ENCODE results near the gene VAV2. TPM values are rescaled to one million over a fixed set of nuclear protein-coding genes. Genes with fewer than 3 reads are reported as not detected.
"Not testable (repeated sequence)": the region's sequence is repeated elsewhere in the genome, so short reads cannot be mapped to it uniquely, and the experiment has no call there.

Gene VAV2
- total RNA-seq, 1 experiment from 2014 or later, result 28.0 TPM

GRCh38 chr9:133759946-133760345, 232.2 kb downstream of the VAV2 start:
- Histone ChIP-seq H3K36me3 (peaks cover 10% of the 10 kb centered on the region; the same call in 1 of the 2 replicates), H3K27ac (no peak overlapping the region), H3K4me1 (no peaks in the 10 kb centered on the region), H3K4me3 (no peak overlapping the region), H3K9me3 (replicated peaks) (no peaks in the 10 kb centered on the region), H3K27me3 (no peaks in the 10 kb centered on the region)
- peak in 1 of 2 experiments; percentile 2 for DNase-seq

GRCh38 chr9:133759146-133759900, 232.8 kb downstream of the VAV2 start:
- Histone ChIP-seq H3K36me3 (peaks cover 9% of the 10 kb centered on the region; the same call in 1 of the 2 replicates), H3K4me3 (no peak overlapping the region), H3K4me1 (no peaks in the 10 kb centered on the region), H3K27me3 (no peaks in the 10 kb centered on the region), H3K27ac (no peak overlapping the region), H3K9me3 (replicated peaks) (no peaks in the 10 kb centered on the region)
- DNase-seq, result peak in 1 of 2 experiments; percentile 7

GRCh38 chr9:133758228-133758627, 233.9 kb downstream of the VAV2 start:
- Histone ChIP-seq H3K4me3 (no peak overlapping the region), H3K4me1 (no peaks in the 10 kb centered on the region), H3K27me3 (no peaks in the 10 kb centered on the region), H3K9me3 (replicated peaks) (no peaks in the 10 kb centered on the region), H3K27ac (no peak overlapping the region), H3K36me3 (peaks cover 3% of the 10 kb centered on the region; the same call in 1 of the 2 replicates)
- DNase-seq, result peak in 1 of 2 experiments; percentile 3

GRCh38 chr9:133754688-133755227, 237.4 kb downstream of the VAV2 start:
- no peaks in the 10 kb centered on the region for H3K9me3 ChIP-seq (replicated peaks)
- no peaks in the 10 kb centered on the region for H3K27me3 ChIP-seq
- H3K4me3 ChIP-seq, result no peak overlapping the region
- H3K36me3 ChIP-seq, result no peaks in the 10 kb centered on the region
- no peak overlapping the region for H3K27ac ChIP-seq
- no peaks in the 10 kb centered on the region for H3K4me1 ChIP-seq
- DNase-seq, result peak in 1 of 2 experiments; percentile 2

GRCh38 chr9:133754187-133754586, 237.9 kb downstream of the VAV2 start:
- Histone ChIP-seq H3K27me3 (no peaks in the 10 kb centered on the region), H3K36me3 (no peaks in the 10 kb centered on the region), H3K27ac (no peak overlapping the region), H3K4me1 (no peaks in the 10 kb centered on the region), H3K9me3 (replicated peaks) (no peaks in the 10 kb centered on the region), H3K4me3 (no peak overlapping the region)
- DNase-seq, result no peak

GRCh38 chr9:133752739-133753446, 239.2 kb downstream of the VAV2 start:
- H3K4me3 ChIP-seq, result no peak overlapping the region
- no peak overlapping the region for H3K27ac ChIP-seq
- no peaks in the 10 kb centered on the region for H3K4me1 ChIP-seq
- no peak for DNase-seq
- H3K27me3 ChIP-seq, result no peaks in the 10 kb centered on the region
- 0 out of 2 replicates have a peak, but pooled peaks cover 3% of the 10 kb centered on the region for H3K9me3 ChIP-seq (replicated peaks)
- no peaks in the 10 kb centered on the region for H3K36me3 ChIP-seq

GRCh38 chr9:133750982-133751649, 241.0 kb downstream of the VAV2 start:
- H3K4me3 ChIP-seq, result no peak overlapping the region
- DNase-seq, result no peak
- no peak overlapping the region for H3K27ac ChIP-seq
- H3K9me3 ChIP-seq (replicated peaks), result 0 out of 2 replicates have a peak, but pooled peaks cover 3% of the 10 kb centered on the region
- H3K4me1 ChIP-seq, result no peaks in the 10 kb centered on the region
- H3K27me3 ChIP-seq, result no peaks in the 10 kb centered on the region
- H3K36me3 ChIP-seq, result no peaks in the 10 kb centered on the region

GRCh38 chr9:133747309-133747708, 244.8 kb downstream of the VAV2 start:
- 0 out of 2 replicates have a peak, but pooled peaks cover 3% of the 10 kb centered on the region for H3K9me3 ChIP-seq (replicated peaks)
- no peak for DNase-seq
- no peaks in the 10 kb centered on the region for H3K36me3 ChIP-seq

GRCh38 chr9:133744528-133744927, 247.6 kb downstream of the VAV2 start:
- H3K27ac ChIP-seq; H3K4me3 ChIP-seq; H3K4me1 ChIP-seq; H3K9me3 ChIP-seq (replicated peaks); H3K27me3 ChIP-seq; DNase-seq; H3K36me3 ChIP-seq: not testable (repeated sequence)

More at GRCh38 chr9:133747309-133747708, 244.8 kb downstream of the VAV2 start:
- no peaks in the 10 kb centered on the region for H3K27me3 ChIP-seq
- no peaks in the 10 kb centered on the region for H3K4me1 ChIP-seq
- H3K4me3 ChIP-seq, result no peak overlapping the region
- H3K27ac ChIP-seq, result no peak overlapping the region

GRCh38 chr9:133742849-133743444, 249.2 kb downstream of the VAV2 start:
- DNase-seq, result peak; percentile 85 to 93
- no peak overlapping the region for H3K27ac ChIP-seq
- no peaks in the 10 kb centered on the region for H3K27me3 ChIP-seq
- no peaks in the 10 kb centered on the region for H3K9me3 ChIP-seq (replicated peaks)
- H3K4me3 ChIP-seq, result no peak overlapping the region
- peaks cover 8% of the 10 kb centered on the region; the same call in 1 of the 2 replicates for H3K4me1 ChIP-seq
- H3K36me3 ChIP-seq, result no peaks in the 10 kb centered on the region

GRCh38 chr9:133742251-133742650, 249.9 kb downstream of the VAV2 start:
- Histone ChIP-seq H3K9me3 (replicated peaks) (no peaks in the 10 kb centered on the region), H3K4me3 (no peak overlapping the region), H3K36me3 (no peaks in the 10 kb centered on the region), H3K4me1 (peaks cover 9% of the 10 kb centered on the region; the same call in 1 of the 2 replicates), H3K27me3 (no peaks in the 10 kb centered on the region), H3K27ac (no peak overlapping the region)
- no peak for DNase-seq

GRCh38 chr9:133741716-133742115, 250.4 kb downstream of the VAV2 start:
- H3K27me3 ChIP-seq, result no peaks in the 10 kb centered on the region
- peaks cover 13% of the 10 kb centered on the region; the same call in 1 of the 2 replicates for H3K4me1 ChIP-seq
- no peaks in the 10 kb centered on the region for H3K9me3 ChIP-seq (replicated peaks)
- H3K4me3 ChIP-seq, result no peak overlapping the region
- DNase-seq, result no peak
- no peaks in the 10 kb centered on the region for H3K36me3 ChIP-seq
- no peak overlapping the region for H3K27ac ChIP-seq

- no peaks in the 10 kb centered on the region for H3K9me3 ChIP-seq (replicated peaks)
- no peaks in the 10 kb centered on the region for H3K27me3 ChIP-seq
Observed at GRCh38 chr9:133740911-133741310, 251.2 kb downstream of the VAV2 start.

More at GRCh38 chr9:133740911-133741310, 251.2 kb downstream of the VAV2 start:
- Histone ChIP-seq H3K4me3 (no peak overlapping the region), H3K27ac (no peak overlapping the region), H3K36me3 (no peaks in the 10 kb centered on the region), H3K4me1 (peaks cover 13% of the 10 kb centered on the region; the same call in 1 of the 2 replicates)
- DNase-seq, result no peak

Measured in SJCRH30 (cell line).